Measurements from ENCODE around the gene PTPRE. TPM values are rescaled to one million over a fixed set of nuclear protein-coding genes. Genes with fewer than 3 reads are reported as not detected.

The PTPRE gene
- polyA plus RNA-seq, 1 donor from 2014 or later: 4.1 TPM

DNA sequence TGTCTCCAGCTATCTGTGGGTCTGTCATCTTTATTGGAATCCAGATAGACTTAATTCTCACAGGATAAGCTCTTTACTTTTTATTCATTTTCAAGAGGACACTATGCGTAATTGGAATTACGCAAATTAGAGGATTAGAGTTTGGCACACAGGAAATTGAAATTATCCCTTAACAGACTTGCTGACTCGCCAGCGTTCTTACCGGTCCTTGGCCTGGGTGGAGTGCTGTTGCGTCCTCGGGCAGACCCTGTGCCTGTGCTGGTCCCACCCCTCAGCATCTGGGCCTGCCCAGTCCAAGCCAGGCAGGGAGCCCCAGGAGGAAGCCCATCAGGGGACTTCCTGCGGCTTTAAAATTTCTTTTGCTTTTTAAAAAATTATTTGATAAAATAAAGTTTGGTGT is 117.5 kb downstream of the PTPRE start:
- Histone ChIP-seq H3K79me2 (replicated peaks; ENCODE audit: insufficient read depth, low read length) (no peaks in the 10 kb centered on the region), H3K4me3 (ENCODE audit: low read length) (no peak overlapping the region), H3K27me3 (ENCODE audit: insufficient read depth, low read depth, low read length) (no peaks in the 10 kb centered on the region), H4K20me1 (ENCODE audit: insufficient read depth) (no peaks in the 10 kb centered on the region), H3K9me2 (ENCODE audit: insufficient read depth, low read length) (no peaks in the 10 kb centered on the region), H3K36me3 (ENCODE audit: insufficient read depth, low read length) (no peaks in the 10 kb centered on the region), H3F3A (ENCODE audit: insufficient read depth, low read length, poor library complexity, severe bottlenecking) (no peaks in the 10 kb centered on the region), H3K27ac (ENCODE audit: low read length) (no peak overlapping the region), H2AFZ (ENCODE audit: low read depth, low read length) (no peak overlapping the region), H3K9ac (ENCODE audit: low read length) (no peak overlapping the region), H3K9me3 (ENCODE audit: low read length) (no peaks in the 10 kb centered on the region), H3K4me2 (ENCODE audit: low read length) (no peak overlapping the region)
- TF ChIP-seq RAD21 (conservative IDR thresholded peaks at IDR 0.05): no peak
- TF ChIP-seq, protein P1, sequence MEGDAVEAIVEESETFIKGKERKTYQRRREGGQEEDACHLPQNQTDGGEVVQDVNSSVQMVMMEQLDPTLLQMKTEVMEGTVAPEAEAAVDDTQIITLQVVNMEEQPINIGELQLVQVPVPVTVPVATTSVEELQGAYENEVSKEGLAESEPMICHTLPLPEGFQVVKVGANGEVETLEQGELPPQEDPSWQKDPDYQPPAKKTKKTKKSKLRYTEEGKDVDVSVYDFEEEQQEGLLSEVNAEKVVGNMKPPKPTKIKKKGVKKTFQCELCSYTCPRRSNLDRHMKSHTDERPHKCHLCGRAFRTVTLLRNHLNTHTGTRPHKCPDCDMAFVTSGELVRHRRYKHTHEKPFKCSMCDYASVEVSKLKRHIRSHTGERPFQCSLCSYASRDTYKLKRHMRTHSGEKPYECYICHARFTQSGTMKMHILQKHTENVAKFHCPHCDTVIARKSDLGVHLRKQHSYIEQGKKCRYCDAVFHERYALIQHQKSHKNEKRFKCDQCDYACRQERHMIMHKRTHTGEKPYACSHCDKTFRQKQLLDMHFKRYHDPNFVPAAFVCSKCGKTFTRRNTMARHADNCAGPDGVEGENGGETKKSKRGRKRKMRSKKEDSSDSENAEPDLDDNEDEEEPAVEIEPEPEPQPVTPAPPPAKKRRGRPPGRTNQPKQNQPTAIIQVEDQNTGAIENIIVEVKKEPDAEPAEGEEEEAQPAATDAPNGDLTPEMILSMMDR (IDR thresholded peaks at IDR 0.05; ENCODE audit: poor library complexity, severe bottlenecking): no peak
- no peak for TF ChIP-seq TAF1 (IDR thresholded peaks at IDR 0.05; ENCODE audit: low read depth)
- TF ChIP-seq, protein P2, sequence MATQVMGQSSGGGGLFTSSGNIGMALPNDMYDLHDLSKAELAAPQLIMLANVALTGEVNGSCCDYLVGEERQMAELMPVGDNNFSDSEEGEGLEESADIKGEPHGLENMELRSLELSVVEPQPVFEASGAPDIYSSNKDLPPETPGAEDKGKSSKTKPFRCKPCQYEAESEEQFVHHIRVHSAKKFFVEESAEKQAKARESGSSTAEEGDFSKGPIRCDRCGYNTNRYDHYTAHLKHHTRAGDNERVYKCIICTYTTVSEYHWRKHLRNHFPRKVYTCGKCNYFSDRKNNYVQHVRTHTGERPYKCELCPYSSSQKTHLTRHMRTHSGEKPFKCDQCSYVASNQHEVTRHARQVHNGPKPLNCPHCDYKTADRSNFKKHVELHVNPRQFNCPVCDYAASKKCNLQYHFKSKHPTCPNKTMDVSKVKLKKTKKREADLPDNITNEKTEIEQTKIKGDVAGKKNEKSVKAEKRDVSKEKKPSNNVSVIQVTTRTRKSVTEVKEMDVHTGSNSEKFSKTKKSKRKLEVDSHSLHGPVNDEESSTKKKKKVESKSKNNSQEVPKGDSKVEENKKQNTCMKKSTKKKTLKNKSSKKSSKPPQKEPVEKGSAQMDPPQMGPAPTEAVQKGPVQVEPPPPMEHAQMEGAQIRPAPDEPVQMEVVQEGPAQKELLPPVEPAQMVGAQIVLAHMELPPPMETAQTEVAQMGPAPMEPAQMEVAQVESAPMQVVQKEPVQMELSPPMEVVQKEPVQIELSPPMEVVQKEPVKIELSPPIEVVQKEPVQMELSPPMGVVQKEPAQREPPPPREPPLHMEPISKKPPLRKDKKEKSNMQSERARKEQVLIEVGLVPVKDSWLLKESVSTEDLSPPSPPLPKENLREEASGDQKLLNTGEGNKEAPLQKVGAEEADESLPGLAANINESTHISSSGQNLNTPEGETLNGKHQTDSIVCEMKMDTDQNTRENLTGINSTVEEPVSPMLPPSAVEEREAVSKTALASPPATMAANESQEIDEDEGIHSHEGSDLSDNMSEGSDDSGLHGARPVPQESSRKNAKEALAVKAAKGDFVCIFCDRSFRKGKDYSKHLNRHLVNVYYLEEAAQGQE (IDR thresholded peaks at IDR 0.05; ENCODE audit: borderline replicate concordance): no peak
- no peak for TF ChIP-seq EZH2 (IDR thresholded peaks at IDR 0.05; ENCODE audit: borderline replicate concordance, insufficient read depth, low read length, poor library complexity, severe bottlenecking)
- TF ChIP-seq MXI1 (conservative IDR thresholded peaks at IDR 0.05; ENCODE audit: poor library complexity, severe bottlenecking): no peak
- TF ChIP-seq SMC3 (conservative IDR thresholded peaks at IDR 0.05; ENCODE audit: poor library complexity): no peak
- TF ChIP-seq POLR2AphosphoS5 (IDR thresholded peaks at IDR 0.05): no peak
- no peak for TF ChIP-seq EP300 (conservative IDR thresholded peaks at IDR 0.05; ENCODE audit: poor library complexity, severe bottlenecking)

DNA sequence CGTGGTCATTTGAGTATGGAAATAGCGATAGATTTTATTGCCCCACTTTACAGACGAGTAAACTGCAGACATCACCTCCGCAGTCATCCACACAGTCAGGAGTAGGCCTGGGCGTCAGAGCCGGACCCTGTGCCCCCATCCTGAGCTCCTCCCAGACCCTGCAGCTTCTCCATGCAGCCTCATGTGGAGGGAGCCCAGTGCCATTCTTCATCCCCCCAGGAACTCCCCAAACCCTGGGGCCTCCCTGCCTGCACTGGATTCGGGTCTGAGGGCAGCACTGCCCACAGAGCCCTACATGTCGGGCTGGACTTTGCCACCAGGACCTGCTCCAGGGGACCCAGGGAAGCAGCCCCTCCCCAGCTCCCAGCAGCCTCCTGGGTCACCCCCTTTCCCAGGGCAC is 118.5 kb downstream of the PTPRE start:
- no peaks in the 10 kb centered on the region for H3K9me2 ChIP-seq (ENCODE audit: insufficient read depth, low read length)
- no peak overlapping the region for H2AFZ ChIP-seq (ENCODE audit: low read depth, low read length)
- H3K27ac ChIP-seq (ENCODE audit: low read length): no peak overlapping the region
- H3K9me3 ChIP-seq (ENCODE audit: low read length): no peaks in the 10 kb centered on the region
- TF ChIP-seq RAD21 (conservative IDR thresholded peaks at IDR 0.05) (no peak), POLR2AphosphoS5 (IDR thresholded peaks at IDR 0.05) (no peak), TAF1 (IDR thresholded peaks at IDR 0.05; ENCODE audit: low read depth) (no peak), EP300 (conservative IDR thresholded peaks at IDR 0.05; ENCODE audit: poor library complexity, severe bottlenecking) (no peak), MXI1 (conservative IDR thresholded peaks at IDR 0.05; ENCODE audit: poor library complexity, severe bottlenecking) (no peak), SMC3 (conservative IDR thresholded peaks at IDR 0.05; ENCODE audit: poor library complexity) (no peak), EZH2 (IDR thresholded peaks at IDR 0.05; ENCODE audit: borderline replicate concordance, insufficient read depth, low read length, poor library complexity, severe bottlenecking) (no peak)
- TF ChIP-seq, protein P2 (IDR thresholded peaks at IDR 0.05; ENCODE audit: borderline replicate concordance): no peak
- TF ChIP-seq, protein P1 (IDR thresholded peaks at IDR 0.05; ENCODE audit: poor library complexity, severe bottlenecking): no peak
- H3K4me2 ChIP-seq (ENCODE audit: low read length): no peak overlapping the region
- no peaks in the 10 kb centered on the region for H3K79me2 ChIP-seq (replicated peaks; ENCODE audit: insufficient read depth, low read length)
- H3K4me3 ChIP-seq (ENCODE audit: low read length): no peak overlapping the region
- no peaks in the 10 kb centered on the region for H3K36me3 ChIP-seq (ENCODE audit: insufficient read depth, low read length)
- no peaks in the 10 kb centered on the region for H3K27me3 ChIP-seq (ENCODE audit: insufficient read depth, low read depth, low read length)
- H4K20me1 ChIP-seq (ENCODE audit: insufficient read depth): no peaks in the 10 kb centered on the region
- H3K9ac ChIP-seq (ENCODE audit: low read length): no peak overlapping the region
- H3F3A ChIP-seq (ENCODE audit: insufficient read depth, low read length, poor library complexity, severe bottlenecking): no peaks in the 10 kb centered on the region

All from neural cell (in vitro differentiated cells).